Right cardiac atrium (tissue), 5 donors: ENCODE measurements around the gene NDUFAF8. TPM values are rescaled to one million over a fixed set of nuclear protein-coding genes. Genes with fewer than 3 reads are reported as not detected.

Source experiments
- ATAC-seq, 2 donors: fragments of 200-7000 bp; cut with Tn5 transposase; one replicate each; pipeline versions ENCODE4 v1.8.0 to v1.9.1; 2020; ENCODE audit warnings: moderate library complexity in 2 of 2, mild to moderate bottlenecking in 1 of 2
- DNase-seq, 3 donors: peaks; one replicate each; pipeline ENCODE4 v3.0.0-alpha.2; 2020
- H3K27ac ChIP-seq: one replicate; pipeline ENCODE4 v1.5.1; 2013; ENCODE audit warnings: mild to moderate bottlenecking, low read length, control low read depth, moderate library complexity
- H3K27me3 ChIP-seq: one replicate; pipeline ENCODE4 v1.6.1; 2013; ENCODE audit not compliant: control insufficient read depth, insufficient read depth
- H3K4me1 ChIP-seq: one replicate; pipeline ENCODE4 v1.6.1; 2013; ENCODE audit warnings: low read length; ENCODE audit not compliant: control insufficient read depth, insufficient read depth
- H3K4me3 ChIP-seq: one replicate; pipeline ENCODE4 v1.5.1; 2013; ENCODE audit warnings: low read length, control low read depth
- H3K9me3 ChIP-seq: one replicate; pipeline ENCODE4 v1.6.1; 2013; ENCODE audit warnings: low read length; ENCODE audit not compliant: control insufficient read depth
- WGBS: extraction: QIAGEN DNeasy Blood & Tissue Kit; methylation state at CpG from one replicate; pipeline ENCODE4 v1.1.7; 2013; 5-methylcytosine and 5-hydroxymethylcytosine counted together
- intact Hi-C, 4 donors: fragments of 100-400 bp; cut with DNase I; formaldehyde crosslinking; loops; one replicate each; pipeline versions ENCODE4 v1.11.0 to v1.14.0; 2022 to 2023
- long read RNA-seq, 4 donors: library from polyadenylated mRNA; unstranded; transcript quantifications; one replicate each; pipeline ENCODE4 v2.0.0, GENCODE V29; 2020 to 2021
- polyA plus RNA-seq: library from polyadenylated mRNA; stranded (reverse); fragments of 200-250 nt; gene quantifications from one replicate; pipeline ENCODE4 v1.2.3, GENCODE V29; 2013
- total RNA-seq, 4 donors: library from RNA; stranded (reverse); fragmentation: NEBNext Ultra II Directional; extraction: Animal tissue kit (Norgen Biotek cat#: 25700); gene quantifications; one replicate each; pipeline ENCODE4 v1.2.1, GENCODE V29; 2021
- donor health status: healthy with polysubstance abuse.
- donor health status: DM: no; HTN: yes; CAD: no.
- donor health status: DM: no; HTN: no; CAD: no.
- donor health status: DM: no; HTN: yes; CAD: no; lungs with severe emphysema.
- donor health status: DM: yes; HTN: yes; CAD: no.

NDUFAF8 gene
- total RNA-seq = 10 to 100 TPM; 51.5 to 75.4 (median 62.5) TPM
- 55.0 TPM for polyA plus RNA-seq
- long read RNA-seq, donor 1, transcript NDUFAF8-201 (3 exons, 615 nt) = major isoform, 15 of 16 reads
- long read RNA-seq, donor 1, partial matches to known transcripts = 0 of 16 reads
- long read RNA-seq, donor 1, other reads (novel, unspliced or antisense) = 0 of 16 reads
- long read RNA-seq, donor 2, transcript NDUFAF8-201 (3 exons, 615 nt) = major isoform, 35 of 41 reads
- long read RNA-seq, donor 2, partial matches to known transcripts = 3 of 41 reads
- long read RNA-seq, donor 2, other reads (novel, unspliced or antisense) = 1 of 41 reads
- long read RNA-seq, donor 3, transcript NDUFAF8-201 (3 exons, 615 nt) = major isoform, 5 of 6 reads
- long read RNA-seq, donor 3, partial matches to known transcripts = 0 of 6 reads
- long read RNA-seq, donor 3, other reads (novel, unspliced or antisense) = 1 of 6 reads
- long read RNA-seq, donor 4, transcript NDUFAF8-201 (3 exons, 615 nt) = major isoform, 14 of 17 reads
- long read RNA-seq, donor 4, partial matches to known transcripts = 1 of 17 reads
- long read RNA-seq, donor 4, other reads (novel, unspliced or antisense) = 1 of 17 reads

GRCh38 chr17:81238815-81239713, at the start of gene NDUFAF8, which contains the start of gene TEPSIN:
TSS of gene NDUFAF8 (plus strand) at chr17:81239318. CDS start at chr17:81239364, 46 bp downstream.
TSS of gene TEPSIN (minus strand) at chr17:81239055. CDS start at chr17:81239033, 22 bp downstream.
- DNase-seq (peak; percentile 96 to 98 (median 98)), ATAC-seq (peak; percentile 97 to 98)
- peaks cover 8% of the 10 kb centered on the region for H3K4me1 ChIP-seq
- H3K4me3 ChIP-seq = peak within 1 kb of the TSS; percentile 79
- WGBS = under 1% methylated on average over 100 of the region's 100 CpGs
- no peaks in the 10 kb centered on the region for H3K27me3 ChIP-seq
- intact Hi-C loops = no loop called here
- H3K9me3 ChIP-seq = no peaks in the 10 kb centered on the region
- H3K27ac ChIP-seq = peak within 1 kb of the TSS; percentile 22

GRCh38 chr17:81189670-81190530, 49.2 kb upstream of the NDUFAF8 start:
- WGBS = 81% methylated on average over 27 of the region's 27 CpGs
- intact Hi-C loops = loop anchor here in 1 of 4 donors (5.0 kb wide), 1 partner anchor 33 kb away; no protein-coding TSS in a partner anchor
- Histone ChIP-seq H3K4me1 (no peaks in the 10 kb centered on the region), H3K27me3 (no peaks in the 10 kb centered on the region), H3K9me3 (no peaks in the 10 kb centered on the region), H3K4me3 (no peak overlapping the region), H3K27ac (no peak overlapping the region)
- ATAC-seq (no peak), DNase-seq (peak in 2 of 3 donors; percentile 43 to 56)

- DNase-seq = peak; percentile 8 to 52 (median 35)
- Histone ChIP-seq H3K9me3 (no peaks in the 10 kb centered on the region), H3K27me3 (no peaks in the 10 kb centered on the region), H3K4me1 (no peaks in the 10 kb centered on the region), H3K27ac (no peak overlapping the region), H3K4me3 (no peak overlapping the region)
- ATAC-seq = no peak
- 96% methylated on average over 28 of the region's 28 CpGs for WGBS
- intact Hi-C loops = loop anchor here in 1 of 4 donors (5.0 kb wide), 1 partner anchor 33 kb away; no protein-coding TSS in a partner anchor
These were observed 48.5 kb upstream of the NDUFAF8 start for GRCh38 chr17:81190591-81190990.

GRCh38 chr17:81191116-81191515, 48.0 kb upstream of the NDUFAF8 start:
- no peaks in the 10 kb centered on the region for H3K27me3 ChIP-seq
- DNase-seq = peak; percentile 8 to 37 (median 37)

GRCh38 chr17:81191646-81192045, 47.5 kb upstream of the NDUFAF8 start:
- peak; percentile 10 to 33 (median 27) for DNase-seq
- no peak for ATAC-seq
- Histone ChIP-seq H3K27ac (no peak overlapping the region), H3K4me3 (no peak overlapping the region), H3K27me3 (no peaks in the 10 kb centered on the region), H3K4me1 (no peaks in the 10 kb centered on the region), H3K9me3 (no peaks in the 10 kb centered on the region)
- whole genome bisulfite sequencing = 94% methylated on average over 14 of the region's 14 CpGs
- intact Hi-C loops = loop anchor here in 1 of 4 donors (5.0 kb wide), 1 partner anchor 34 kb away; no protein-coding TSS in a partner anchor

More at GRCh38 chr17:81191116-81191515, 48.0 kb upstream of the NDUFAF8 start:
- ATAC-seq = no peak
- Histone ChIP-seq H3K27ac (no peak overlapping the region), H3K4me1 (no peaks in the 10 kb centered on the region), H3K9me3 (no peaks in the 10 kb centered on the region), H3K4me3 (no peak overlapping the region)
- 88% methylated on average over 20 of the region's 20 CpGs for WGBS
- intact Hi-C loops = loop anchor here in 1 of 4 donors (5.0 kb wide), 1 partner anchor 34 kb away; no protein-coding TSS in a partner anchor

- no peak overlapping the region for H3K4me3 ChIP-seq
- DNase-seq = peak; percentile 7 to 33 (median 30)
- H3K4me1 ChIP-seq = no peaks in the 10 kb centered on the region
- H3K9me3 ChIP-seq = no peaks in the 10 kb centered on the region
- no peak overlapping the region for H3K27ac ChIP-seq
- no peaks in the 10 kb centered on the region for H3K27me3 ChIP-seq
- ATAC-seq = no peak
- 86% methylated on average over 34 of the region's 34 CpGs for WGBS
- intact Hi-C loops = loop anchor here in 1 of 4 donors (5.0 kb wide), 1 partner anchor 35 kb away; no protein-coding TSS in a partner anchor
These were observed 46.6 kb upstream of the NDUFAF8 start for GRCh38 chr17:81192386-81193050.

GRCh38 chr17:81193051-81193410, 46.1 kb upstream of the NDUFAF8 start:
- peak; percentile 9 to 59 (median 29) for DNase-seq
- no peak for ATAC-seq
- Histone ChIP-seq H3K4me1 (no peaks in the 10 kb centered on the region), H3K9me3 (no peaks in the 10 kb centered on the region), H3K27me3 (no peaks in the 10 kb centered on the region), H3K27ac (no peak overlapping the region), H3K4me3 (no peak overlapping the region)
- 91% methylated on average over 17 of the region's 17 CpGs for WGBS
- intact Hi-C loops = loop anchor here in 1 of 4 donors (5.0 kb wide), 1 partner anchor 36 kb away; no protein-coding TSS in a partner anchor

GRCh38 chr17:81193470-81194224, 45.5 kb upstream of the NDUFAF8 start:
- Histone ChIP-seq H3K4me1 (no peaks in the 10 kb centered on the region), H3K9me3 (no peaks in the 10 kb centered on the region), H3K4me3 (no peak overlapping the region), H3K27me3 (no peaks in the 10 kb centered on the region), H3K27ac (no peak overlapping the region)
- intact Hi-C loops = loop anchor here in 1 of 4 donors (5.0 kb wide), 1 partner anchor 36 kb away; no protein-coding TSS in a partner anchor
- WGBS = 86% methylated on average over 38 of the region's 38 CpGs
- peak; percentile 52 to 72 (median 70) for DNase-seq
- ATAC-seq = peak in 1 of 2 donors; percentile 23
